PC-3 (cell line): Measurements from ENCODE around the gene MID1. TPM values are rescaled to one million over a fixed set of nuclear protein-coding genes. Genes with fewer than 3 reads are reported as not detected.

ENCODE experiments used
- ATAC-seq: fragments of 200-7000 bp; cut with Tn5 transposase; 2 replicates; pipeline ENCODE4 v1.9.1; 2020; ENCODE audit warnings: mild to moderate bottlenecking, moderate library complexity
- BruUV-seq: library from RNA; stranded (reverse); fragments of 400-500 nt; replicated peaks from 2 replicates; lab custom pipeline; 2021; lab: Mats Ljungman, UMichigan
- CTCF ChIA-PET: fragments of 300-600 bp; sonication (Branson Sonifier 250); formaldehyde crosslinking; loops from one replicate; lab custom pipeline; 2022; ENCODE audit warnings: antibody characterized with exemption; lab: Charles Lee
- POLR2A ChIA-PET: fragments of 300-600 bp; sonication (Branson Sonifier 250); formaldehyde crosslinking; loops from one replicate; lab custom pipeline; 2022; ENCODE audit warnings: antibody characterized with exemption; ENCODE audit not compliant: unreplicated experiment; lab: Charles Lee
- DNase-seq: peaks from one replicate; pipeline ENCODE4 v3.0.0-alpha.2; 2015
- H2AFZ ChIP-seq: fragments of 300-600 bp; sonication (generic); 2 replicates; pipeline ENCODE4 v1.6.0; 2016; ENCODE audit warnings: antibody characterized with exemption, low read length
- H3F3A ChIP-seq: fragments of 300-600 bp; sonication (generic); one replicate; pipeline ENCODE4 v1.6.0; 2017; ENCODE audit warnings: antibody characterized with exemption, low read length, control low read depth, mild to moderate bottlenecking; ENCODE audit not compliant: unreplicated experiment
- H3K27ac ChIP-seq: fragments of 300-600 bp; sonication (generic); 2 replicates; pipeline ENCODE4 v1.5.1; 2016; ENCODE audit warnings: mild to moderate bottlenecking, low read length
- H3K27me3 ChIP-seq: fragments of 300-600 bp; sonication (generic); 2 replicates; pipeline ENCODE4 v1.6.1; 2016; ENCODE audit warnings: low read length, mixed read lengths
- H3K36me3 ChIP-seq: fragments of 300-600 bp; sonication (generic); 2 replicates; pipeline ENCODE4 v1.6.1; 2016; ENCODE audit warnings: low read depth, mixed run types, low read length, mixed read lengths
- H3K4me1 ChIP-seq: fragments of 300-600 bp; sonication (generic); 2 replicates; pipeline ENCODE4 v1.5.1; 2016; ENCODE audit warnings: low read length; ENCODE audit not compliant: insufficient read depth
- H3K4me2 ChIP-seq: fragments of 300-600 bp; sonication (generic); 2 replicates; pipeline ENCODE4 v1.6.0; 2016; ENCODE audit warnings: low read length
- H3K4me3 ChIP-seq: fragments of 300-600 bp; sonication (generic); 2 replicates; pipeline ENCODE4 v1.5.1; 2016; ENCODE audit warnings: mild to moderate bottlenecking, low read length, mixed read lengths
- H3K79me2 ChIP-seq: fragments of 300-600 bp; sonication (generic); 2 replicates; pipeline ENCODE4 v1.6.1; 2017; ENCODE audit warnings: low read length, mixed read lengths
- H3K9ac ChIP-seq: fragments of 300-600 bp; sonication (generic); 2 replicates; pipeline ENCODE4 v1.6.0; 2016; ENCODE audit warnings: mild to moderate bottlenecking, low read length
- H3K9me2 ChIP-seq: fragments of 300-600 bp; sonication (generic); replicated peaks from 2 replicates; pipeline ENCODE4 v1.6.1; 2016; ENCODE audit warnings: mixed run types, low read length, mixed read lengths
- H3K9me3 ChIP-seq: fragments of 300-600 bp; sonication (generic); 2 replicates; pipeline ENCODE4 v1.6.1; 2016; ENCODE audit warnings: low read length, mixed read lengths
- H4K20me1 ChIP-seq: fragments of 300-600 bp; sonication (generic); 2 replicates; pipeline ENCODE4 v1.6.1; 2016; ENCODE audit warnings: low read length, mixed read lengths
- EZH2 ChIP-seq: fragments of 300-600 bp; sonication (generic); IDR thresholded peaks from one replicate; pipeline ENCODE4 v1.6.1; 2017; ENCODE audit warnings: antibody characterized with exemption, mild to moderate bottlenecking, low read length; ENCODE audit not compliant: unreplicated experiment
- EZH2phosphoT487 ChIP-seq: fragments of 300-600 bp; sonication (generic); IDR thresholded peaks from 2 replicates; pipeline ENCODE4 v1.6.1; 2018; ENCODE audit warnings: mild to moderate bottlenecking, antibody characterized with exemption, low read length, borderline replicate concordance
- intact Hi-C: fragments of 100-400 bp; cut with micrococcal nuclease; formaldehyde crosslinking; loops from 2 replicates; pipeline ENCODE4 v1.9.0; 2023
- total RNA-seq: library from RNA; depleted of rRNA; stranded (reverse); fragments of >200 nt; gene quantifications from 2 replicates; pipeline ENCODE4 v1.2.3, GENCODE V29; 2014
- TF ChIP-seq, protein P1 (sequence below): fragments of 300-600 bp; sonication (generic); conservative IDR thresholded peaks from 2 replicates; pipeline ENCODE4 v1.5.1; 2017; ENCODE audit warnings: antibody characterized with exemption, low read depth, mild to moderate bottlenecking, low read length

MID1 gene
- total RNA-seq, 1 experiment from 2014 or later: 21.9 TPM

DNA sequence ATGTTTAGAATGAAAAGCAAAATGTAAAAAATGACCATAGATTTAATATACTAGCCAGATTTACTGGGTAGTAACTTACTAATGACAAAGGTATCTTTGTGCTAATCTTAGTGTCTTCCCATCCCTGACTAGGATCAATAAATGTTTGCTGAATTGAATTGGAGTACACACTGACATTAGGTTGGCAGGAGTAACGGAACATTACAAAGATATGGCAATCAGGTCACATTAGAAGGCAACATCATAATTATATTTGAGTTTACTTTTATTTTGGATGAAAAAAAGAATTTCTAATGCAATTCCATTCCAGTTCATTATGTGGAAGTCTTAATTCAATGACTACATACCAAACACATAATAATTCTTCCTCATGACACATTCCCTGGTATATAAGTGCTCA lies 77.8 kb downstream of the MID1 start:
- no peaks in the 10 kb centered on the region for H3K4me1 ChIP-seq
- no peak overlapping the region for H3K9ac ChIP-seq
- ChIA-PET POLR2A (no interaction called here), CTCF (no interaction called here)
- no peaks in the 10 kb centered on the region for H4K20me1 ChIP-seq
- no peak for TF ChIP-seq EZH2phosphoT487
- H3K4me3 ChIP-seq: no peak overlapping the region
- no peak for ATAC-seq
- no peaks in the 10 kb centered on the region for H3K27me3 ChIP-seq
- no peaks in the 10 kb centered on the region for H3F3A ChIP-seq
- no peak overlapping the region for H3K27ac ChIP-seq
- H3K9me3 ChIP-seq: no peaks in the 10 kb centered on the region
- no peak for DNase-seq
- intact Hi-C loops: no loop called here
- no peak overlapping the region for H2AFZ ChIP-seq
- no peak overlapping the region for H3K4me2 ChIP-seq
- H3K36me3 ChIP-seq: no peaks in the 10 kb centered on the region
- H3K79me2 ChIP-seq: peaks cover under 1% of the 10 kb centered on the region; the same call in 1 of the 2 replicates
- no TSS peak for BruUV-seq
- H3K9me2 ChIP-seq: no peaks in the 10 kb centered on the region

DNA sequence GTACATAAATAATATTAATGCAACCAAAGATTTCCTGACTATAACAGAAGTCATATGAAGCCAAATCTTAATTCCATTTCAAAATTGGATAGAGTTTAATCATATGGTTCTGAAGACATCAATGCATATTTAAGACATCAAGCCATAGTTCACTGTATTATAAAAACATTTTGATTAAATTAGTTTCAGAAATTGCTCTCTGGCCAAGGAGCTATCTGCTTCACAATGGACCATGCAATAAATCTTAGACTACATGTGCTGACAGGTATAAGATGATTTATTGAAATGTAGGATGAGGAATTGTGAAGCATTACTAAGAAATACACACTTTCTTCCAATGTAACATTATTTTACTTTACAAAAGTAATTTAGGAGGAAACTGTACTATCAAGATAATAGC lies 81.6 kb downstream of the MID1 start:
- H3K4me3 ChIP-seq: no peak overlapping the region
- no peak for DNase-seq
- H3K36me3 ChIP-seq: no peaks in the 10 kb centered on the region
- H4K20me1 ChIP-seq: no peaks in the 10 kb centered on the region
- TF ChIP-seq, protein P1, sequence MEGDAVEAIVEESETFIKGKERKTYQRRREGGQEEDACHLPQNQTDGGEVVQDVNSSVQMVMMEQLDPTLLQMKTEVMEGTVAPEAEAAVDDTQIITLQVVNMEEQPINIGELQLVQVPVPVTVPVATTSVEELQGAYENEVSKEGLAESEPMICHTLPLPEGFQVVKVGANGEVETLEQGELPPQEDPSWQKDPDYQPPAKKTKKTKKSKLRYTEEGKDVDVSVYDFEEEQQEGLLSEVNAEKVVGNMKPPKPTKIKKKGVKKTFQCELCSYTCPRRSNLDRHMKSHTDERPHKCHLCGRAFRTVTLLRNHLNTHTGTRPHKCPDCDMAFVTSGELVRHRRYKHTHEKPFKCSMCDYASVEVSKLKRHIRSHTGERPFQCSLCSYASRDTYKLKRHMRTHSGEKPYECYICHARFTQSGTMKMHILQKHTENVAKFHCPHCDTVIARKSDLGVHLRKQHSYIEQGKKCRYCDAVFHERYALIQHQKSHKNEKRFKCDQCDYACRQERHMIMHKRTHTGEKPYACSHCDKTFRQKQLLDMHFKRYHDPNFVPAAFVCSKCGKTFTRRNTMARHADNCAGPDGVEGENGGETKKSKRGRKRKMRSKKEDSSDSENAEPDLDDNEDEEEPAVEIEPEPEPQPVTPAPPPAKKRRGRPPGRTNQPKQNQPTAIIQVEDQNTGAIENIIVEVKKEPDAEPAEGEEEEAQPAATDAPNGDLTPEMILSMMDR: no peak
- TF ChIP-seq EZH2 (no peak), EZH2phosphoT487 (no peak)
- no peak overlapping the region for H2AFZ ChIP-seq
- H3K9me3 ChIP-seq: no peaks in the 10 kb centered on the region
- no peak for ATAC-seq
- H3K27ac ChIP-seq: no peak overlapping the region
- ChIA-PET POLR2A (no interaction called here), CTCF (interaction anchor here (0.7 kb wide), 1 partner anchor 78 kb away, joined by 6 read pairs; no protein-coding TSS in a partner anchor)
- H3K4me1 ChIP-seq: no peaks in the 10 kb centered on the region
- no peaks in the 10 kb centered on the region for H3K27me3 ChIP-seq
- no TSS peak for BruUV-seq
- no peak overlapping the region for H3K4me2 ChIP-seq
- H3K9ac ChIP-seq: no peak overlapping the region
- intact Hi-C loops: no loop called here
- no peaks in the 10 kb centered on the region for H3F3A ChIP-seq
- no peaks in the 10 kb centered on the region for H3K79me2 ChIP-seq
- no peaks in the 10 kb centered on the region for H3K9me2 ChIP-seq

DNA sequence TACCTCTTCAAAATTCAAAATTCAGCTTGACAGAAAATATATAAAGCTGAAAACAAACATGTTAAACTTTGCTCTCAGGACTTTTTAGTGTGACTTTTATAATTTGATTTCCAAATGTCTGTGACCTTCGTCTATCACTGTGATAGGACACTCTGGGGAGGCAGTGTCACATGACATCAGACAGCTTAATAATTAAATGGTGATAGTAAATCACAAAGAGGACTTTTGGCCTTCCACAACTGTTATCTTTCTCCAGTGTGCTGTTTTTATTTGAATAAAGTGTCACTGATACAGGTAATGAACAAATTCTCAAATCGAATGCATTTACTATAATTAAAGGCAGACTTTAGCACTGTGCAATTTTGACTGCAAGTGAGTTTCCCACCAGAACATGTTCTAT lies 83.1 kb downstream of the MID1 start:
- Histone ChIP-seq H3K4me1 (no peaks in the 10 kb centered on the region), H3K9ac (no peak overlapping the region), H4K20me1 (no peaks in the 10 kb centered on the region), H2AFZ (no peak overlapping the region), H3K4me2 (no peak overlapping the region), H3F3A (no peaks in the 10 kb centered on the region), H3K36me3 (no peaks in the 10 kb centered on the region), H3K79me2 (no peaks in the 10 kb centered on the region), H3K9me2 (no peaks in the 10 kb centered on the region), H3K27ac (no peak overlapping the region), H3K4me3 (no peak overlapping the region), H3K9me3 (no peaks in the 10 kb centered on the region), H3K27me3 (no peaks in the 10 kb centered on the region)
- BruUV-seq: no TSS peak
- CTCF ChIA-PET: no interaction called here
- intact Hi-C loops: no loop called here
- no peak for DNase-seq
- POLR2A ChIA-PET: no interaction called here
- no peak for ATAC-seq
- no peak for TF ChIP-seq EZH2
- TF ChIP-seq, protein P1: no peak
- TF ChIP-seq EZH2phosphoT487: no peak
